GM12801 (cell line): Measurements from ENCODE around the gene MRPL14.

Experiments used
- CTCF ChIP-seq: IDR thresholded peaks from one replicate; pipeline ENCODE4 v1.5.1; 2011; ENCODE audit warnings: control low read depth; ENCODE audit not compliant: insufficient read length; ENCODE audit errors: extremely low read depth

Gene MRPL14

GRCh38 chr6:44110005-44110676 is 17.1 kb downstream of the MRPL14 start:
- no peak for TF ChIP-seq CTCF

- no peak for TF ChIP-seq CTCF
Observed at GRCh38 chr6:44109212-44109611, 18.0 kb downstream of the MRPL14 start.

GRCh38 chr6:44108471-44108870 is 18.8 kb downstream of the MRPL14 start:
- TF ChIP-seq CTCF = no peak

- TF ChIP-seq CTCF = no peak
Observed at GRCh38 chr6:44107017-44107416, 20.2 kb downstream of the MRPL14 start.

GRCh38 chr6:44105993-44106740 is 21.1 kb downstream of the MRPL14 start:
- TF ChIP-seq CTCF = no peak

- TF ChIP-seq CTCF = no peak
Observed at GRCh38 chr6:44105146-44105545, 22.1 kb downstream of the MRPL14 start.

- TF ChIP-seq CTCF = no peak
Observed at GRCh38 chr6:44104481-44105021, 22.7 kb downstream of the MRPL14 start.
